Caco-2 (cell line): ENCODE data around the gene MOB3B. TPM values are rescaled to one million over a fixed set of nuclear protein-coding genes. Genes with fewer than 3 reads are reported as not detected.

Experiments
- BruUV-seq: library from RNA; stranded (reverse); fragments of 400-500 nt; replicated peaks from 2 replicates; lab custom pipeline; 2021; lab: Mats Ljungman, UMichigan
- CTCF ChIA-PET: fragments of 300-600 bp; sonication (Branson Sonifier 250); formaldehyde crosslinking; loops from one replicate; lab custom pipeline; 2022; ENCODE audit warnings: antibody characterized with exemption; lab: Charles Lee
- POLR2A ChIA-PET: fragments of 300-600 bp; sonication (Branson Sonifier 250); formaldehyde crosslinking; loops from one replicate; lab custom pipeline; 2022; ENCODE audit warnings: antibody characterized with exemption; lab: Charles Lee
- DNase-seq, 2 experiments: peaks; one replicate each; pipeline versions ENCODE4 v3.0.0 to v3.0.0-alpha.2; 2020 to 2022
- H3K27me3 ChIP-seq: replicated peaks from 2 replicates; pipeline ENCODE4 v1.6.0; 2011; ENCODE audit warnings: low read length; ENCODE audit not compliant: control insufficient read depth, insufficient read depth
- H3K36me3 ChIP-seq: 2 replicates; pipeline ENCODE4 v1.5.1; 2011; ENCODE audit warnings: low read length; ENCODE audit not compliant: control insufficient read depth, insufficient read depth
- H3K4me1 ChIP-seq: fragments of 250-450 bp; sonication (Bioruptor Pico); 2 replicates; pipeline ENCODE4 v1.5.1; 2020; ENCODE audit warnings: mild to moderate bottlenecking
- H3K4me3 ChIP-seq: 2 replicates; pipeline ENCODE4 v1.5.1; 2011; ENCODE audit warnings: low read depth, mild to moderate bottlenecking, control low read depth, low read length
- H3K9me3 ChIP-seq: fragments of 250-450 bp; sonication (Bioruptor Pico); 2 replicates; pipeline ENCODE4 v1.5.1; 2020; ENCODE audit warnings: mild to moderate bottlenecking, moderate library complexity
- H3K27ac Mint-ChIP-seq: one replicate; pipeline ENCODE4 v1.8.0; 2022; ENCODE audit warnings: mixed read lengths; ENCODE audit not compliant: unreplicated experiment
- H3K27me3 Mint-ChIP-seq: one replicate; pipeline ENCODE4 v1.8.0; 2022; ENCODE audit warnings: mixed read lengths; ENCODE audit not compliant: insufficient read depth, unreplicated experiment
- H3K36me3 Mint-ChIP-seq: one replicate; pipeline ENCODE4 v1.8.0; 2022; ENCODE audit warnings: mild to moderate bottlenecking, mixed read lengths; ENCODE audit not compliant: insufficient read depth, unreplicated experiment
- H3K4me1 Mint-ChIP-seq: one replicate; pipeline ENCODE4 v1.8.0; 2022; ENCODE audit warnings: low read depth, mixed read lengths; ENCODE audit not compliant: unreplicated experiment
- H3K4me3 Mint-ChIP-seq: one replicate; pipeline ENCODE4 v1.8.0; 2022; ENCODE audit warnings: mild to moderate bottlenecking, moderate library complexity, mixed read lengths; ENCODE audit not compliant: unreplicated experiment
- H3K9me3 Mint-ChIP-seq: one replicate; pipeline ENCODE4 v1.8.0; 2022; ENCODE audit warnings: mixed read lengths; ENCODE audit not compliant: unreplicated experiment
- CTCF ChIP-seq, 2 experiments: fragments of 200-600 bp in 1 of 2; IDR thresholded peaks; 1 replicate in 1 of 2; 2 replicates in 1 of 2; pipeline versions ENCODE4 v1.5.1 to v1.8.0; 2011 to 2022; ENCODE audit warnings: antibody characterized with exemption in 1 of 2, control low read depth in 1 of 2, inconsistent platforms in 1 of 2, low read depth in 1 of 2, low read length in 1 of 2, mild to moderate bottlenecking in 1 of 2, moderate library complexity in 1 of 2; ENCODE audit not compliant: insufficient read depth in 1 of 2, severe bottlenecking in 1 of 2, unreplicated experiment in 1 of 2
- intact Hi-C: fragments of 100-400 bp; cut with micrococcal nuclease; formaldehyde crosslinking; loops from one replicate; pipeline ENCODE4 v1.10.0; 2022; ENCODE audit not compliant: unreplicated experiment
- total RNA-seq: library from RNA; stranded (reverse); gene quantifications from 2 replicates; pipeline ENCODE4 v1.2.3, GENCODE V29; 2022

MOB3B gene
- total RNA-seq, 1 experiment from 2014 or later, result 5.3 TPM

- Mint-ChIP-seq H3K4me3 (no peak overlapping the region), H3K36me3 (peaks cover 6% of the 10 kb centered on the region), H3K9me3 (no peaks in the 10 kb centered on the region), H3K4me1 (no peaks in the 10 kb centered on the region), H3K27ac (no peak overlapping the region), H3K27me3 (no peaks in the 10 kb centered on the region)
- Histone ChIP-seq H3K27me3 (no peaks in the 10 kb centered on the region), H3K9me3 (no peaks in the 10 kb centered on the region), H3K4me1 (no peaks in the 10 kb centered on the region), H3K36me3 (no peaks in the 10 kb centered on the region), H3K4me3 (no peak overlapping the region)
- BruUV-seq, result no TSS peak
- intact Hi-C loops, result no loop called here
- ChIA-PET POLR2A (no interaction called here), CTCF (no interaction called here)
- no peak for DNase-seq
- TF ChIP-seq CTCF (IDR thresholded peaks at IDR 0.05; ENCODE audit: insufficient read depth in 1 of 2, low read depth in 1 of 2, low read length in 1 of 2, severe bottlenecking in 1 of 2, unreplicated experiment in 1 of 2), result no peak
Measured at GRCh38 chr9:27565696-27566095, 36.1 kb upstream of the MOB3B start.

GRCh38 chr9:27564670-27565069 lies 35.1 kb upstream of the MOB3B start:
- no TSS peak for BruUV-seq
- ChIA-PET POLR2A (no interaction called here), CTCF (no interaction called here)
- Histone ChIP-seq H3K36me3 (no peaks in the 10 kb centered on the region), H3K4me1 (no peaks in the 10 kb centered on the region), H3K4me3 (no peak overlapping the region), H3K27me3 (no peaks in the 10 kb centered on the region), H3K9me3 (no peaks in the 10 kb centered on the region)
- DNase-seq, result no peak
- intact Hi-C loops, result no loop called here
- H3K36me3 Mint-ChIP-seq, result peaks cover 6% of the 10 kb centered on the region
- no peaks in the 10 kb centered on the region for H3K4me1 Mint-ChIP-seq
- no peaks in the 10 kb centered on the region for H3K9me3 Mint-ChIP-seq
- no peak for TF ChIP-seq CTCF (IDR thresholded peaks at IDR 0.05; ENCODE audit: insufficient read depth in 1 of 2, low read depth in 1 of 2, low read length in 1 of 2, severe bottlenecking in 1 of 2, unreplicated experiment in 1 of 2)
- H3K4me3 Mint-ChIP-seq, result no peak overlapping the region
- no peak overlapping the region for H3K27ac Mint-ChIP-seq
- H3K27me3 Mint-ChIP-seq, result no peaks in the 10 kb centered on the region

GRCh38 chr9:27563738-27564430 lies 34.3 kb upstream of the MOB3B start:
- H3K27me3 Mint-ChIP-seq, result no peaks in the 10 kb centered on the region
- Histone ChIP-seq H3K9me3 (no peaks in the 10 kb centered on the region), H3K4me1 (no peaks in the 10 kb centered on the region), H3K27me3 (no peaks in the 10 kb centered on the region), H3K4me3 (no peak overlapping the region), H3K36me3 (no peaks in the 10 kb centered on the region)
- H3K4me3 Mint-ChIP-seq, result no peak overlapping the region
- no peaks in the 10 kb centered on the region for H3K9me3 Mint-ChIP-seq
- no peaks in the 10 kb centered on the region for H3K4me1 Mint-ChIP-seq
- ChIA-PET POLR2A (no interaction called here), CTCF (no interaction called here)
- no peak for TF ChIP-seq CTCF (IDR thresholded peaks at IDR 0.05; ENCODE audit: insufficient read depth in 1 of 2, low read depth in 1 of 2, low read length in 1 of 2, severe bottlenecking in 1 of 2, unreplicated experiment in 1 of 2)
- DNase-seq, result no peak
- H3K36me3 Mint-ChIP-seq, result peaks cover 6% of the 10 kb centered on the region
- BruUV-seq, result no TSS peak
- intact Hi-C loops, result no loop called here
- no peak overlapping the region for H3K27ac Mint-ChIP-seq
